GM18868 (cell line): ENCODE data around the gene SNX4.
"Not testable (repeated sequence)": the region's sequence is repeated elsewhere in the genome, so short reads cannot be mapped to it uniquely, and the experiment has no call there.

ENCODE experiments used
- ATAC-seq: cut with Tn5 transposase; IDR thresholded peaks from one replicate; pipeline ENCODE4 v1.9.1; 2021; ENCODE audit warnings: mild to moderate bottlenecking, moderate library complexity; ENCODE audit not compliant: unreplicated experiment

The SNX4 gene

GRCh38 chr3:125406070-125406469 lies 113.9 kb downstream of the SNX4 start:
- no peak for ATAC-seq

GRCh38 chr3:125405515-125405914 lies 114.5 kb downstream of the SNX4 start:
- not testable (repeated sequence) for ATAC-seq

- no peak for ATAC-seq
Measured at GRCh38 chr3:125403789-125404188, 116.2 kb downstream of the SNX4 start.

- no peak for ATAC-seq
Measured at GRCh38 chr3:125402639-125403038, 117.4 kb downstream of the SNX4 start.

- no peak for ATAC-seq
Measured at GRCh38 chr3:125401402-125401801, 118.6 kb downstream of the SNX4 start.

GRCh38 chr3:125398952-125399351 lies 121.0 kb downstream of the SNX4 start:
- ATAC-seq, result no peak
